Measurements from ENCODE around the gene GRM4.

Gene GRM4

DNA sequence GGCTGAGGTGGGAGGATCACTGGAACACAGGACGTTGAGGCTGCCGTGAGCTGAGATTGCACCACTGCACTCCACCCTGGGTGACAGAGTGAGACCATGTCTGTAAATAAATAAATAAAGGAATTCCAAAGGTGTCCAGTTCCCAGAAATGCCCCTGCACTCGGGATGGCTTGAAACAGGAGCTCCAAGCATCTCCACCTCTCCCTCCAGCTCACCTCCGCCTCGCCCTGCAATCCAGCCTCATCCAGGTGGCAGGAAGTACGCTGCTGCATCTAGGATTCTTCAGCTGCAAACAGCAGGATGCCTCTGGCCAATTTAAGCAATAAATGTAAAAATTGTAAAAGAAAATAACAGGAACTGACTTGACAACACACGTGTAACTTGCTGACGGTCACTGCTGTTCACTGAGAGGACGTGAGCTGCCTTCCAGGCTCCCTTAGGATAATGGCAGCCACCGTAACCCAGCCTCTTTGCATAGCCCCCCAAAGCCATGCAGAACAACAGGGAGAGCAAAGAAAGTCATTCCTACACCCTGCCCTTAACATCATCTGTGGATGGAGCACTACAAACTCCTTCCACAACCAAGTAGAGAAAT is 11.4 kb upstream of the GRM4 start:
- DNase-seq (ENCODE audit: low read depth), result no peak

DNA sequence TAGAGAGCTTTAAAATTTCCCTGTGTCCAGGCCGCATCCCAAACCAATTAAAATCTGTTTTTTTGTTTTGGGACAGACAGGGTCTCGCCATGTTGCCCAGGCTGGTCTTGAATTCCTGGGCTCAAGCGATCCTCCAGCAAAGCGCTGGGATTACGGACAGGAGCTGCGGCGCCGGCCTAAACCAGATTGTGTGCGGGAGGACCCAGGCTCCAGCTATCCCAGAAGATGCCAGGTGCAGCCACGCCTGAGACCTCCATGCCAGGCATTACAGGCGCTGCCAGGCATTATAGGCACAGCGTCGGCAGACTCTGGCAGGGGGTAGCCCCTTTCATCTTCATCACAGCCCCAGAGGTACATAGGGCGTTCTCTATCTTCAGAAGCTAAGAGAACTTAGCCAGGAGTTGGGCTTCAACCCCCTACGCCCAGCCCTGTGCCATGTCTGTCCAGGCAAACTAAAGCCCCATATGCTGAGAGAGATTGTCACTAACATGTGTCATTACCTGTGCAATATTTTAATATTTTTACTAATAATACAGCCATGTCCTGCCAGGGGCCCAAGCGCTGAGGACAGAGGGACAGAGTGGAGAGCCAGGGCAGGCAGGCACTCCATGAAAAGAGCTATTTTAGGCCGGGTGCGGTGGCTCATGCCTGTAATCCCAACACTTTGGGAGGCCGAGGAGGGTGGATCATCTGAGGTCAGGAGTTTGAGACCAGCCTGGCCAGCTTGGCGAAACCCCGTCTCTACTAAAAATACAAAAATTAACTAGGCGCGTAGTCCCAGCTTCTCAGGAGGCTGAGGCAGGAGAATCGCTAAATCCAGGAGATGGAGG is 9.8 kb upstream of the GRM4 start:
- no peak for DNase-seq (ENCODE audit: low read depth)

DNA sequence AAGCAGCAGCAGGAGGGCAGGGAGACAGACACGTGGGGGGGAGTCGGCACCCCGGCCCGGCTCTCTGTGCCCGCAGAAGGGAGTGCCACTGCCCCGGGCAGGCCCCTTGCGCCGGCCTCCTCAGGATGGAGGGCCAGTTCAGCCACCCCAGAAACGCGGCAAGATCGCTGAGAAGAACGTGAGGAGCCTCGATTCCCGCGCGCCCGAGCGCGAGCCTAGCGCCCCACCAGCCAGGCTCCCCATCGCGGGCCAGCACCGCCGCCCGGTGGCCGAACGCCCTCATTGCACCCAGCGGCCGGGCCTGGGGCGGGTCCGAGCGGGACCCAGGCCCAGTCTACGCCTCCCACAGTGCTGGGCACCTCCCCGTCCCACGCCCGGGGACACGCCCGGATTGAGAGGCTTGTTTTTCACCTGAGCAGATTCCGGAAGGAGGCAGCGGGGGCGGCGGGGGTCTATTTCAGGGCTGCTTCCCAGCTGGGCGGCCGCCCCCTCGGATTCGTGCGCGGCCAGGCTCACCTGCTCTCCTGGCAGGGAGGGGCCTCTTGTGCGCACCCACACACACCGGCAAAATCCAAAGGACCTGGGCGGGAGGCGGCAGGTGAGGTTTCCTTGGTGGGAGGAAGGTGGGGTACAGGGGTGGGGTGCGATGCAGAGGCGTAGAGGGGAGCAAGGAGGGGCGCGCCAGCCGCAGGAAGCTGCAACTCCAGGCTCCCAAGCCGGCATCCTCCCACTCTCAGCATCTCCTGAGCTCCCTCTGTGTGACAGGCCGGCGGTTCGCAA is 9.0 kb upstream of the GRM4 start:
- DNase-seq (ENCODE audit: low read depth), result peak; percentile 71

DNA sequence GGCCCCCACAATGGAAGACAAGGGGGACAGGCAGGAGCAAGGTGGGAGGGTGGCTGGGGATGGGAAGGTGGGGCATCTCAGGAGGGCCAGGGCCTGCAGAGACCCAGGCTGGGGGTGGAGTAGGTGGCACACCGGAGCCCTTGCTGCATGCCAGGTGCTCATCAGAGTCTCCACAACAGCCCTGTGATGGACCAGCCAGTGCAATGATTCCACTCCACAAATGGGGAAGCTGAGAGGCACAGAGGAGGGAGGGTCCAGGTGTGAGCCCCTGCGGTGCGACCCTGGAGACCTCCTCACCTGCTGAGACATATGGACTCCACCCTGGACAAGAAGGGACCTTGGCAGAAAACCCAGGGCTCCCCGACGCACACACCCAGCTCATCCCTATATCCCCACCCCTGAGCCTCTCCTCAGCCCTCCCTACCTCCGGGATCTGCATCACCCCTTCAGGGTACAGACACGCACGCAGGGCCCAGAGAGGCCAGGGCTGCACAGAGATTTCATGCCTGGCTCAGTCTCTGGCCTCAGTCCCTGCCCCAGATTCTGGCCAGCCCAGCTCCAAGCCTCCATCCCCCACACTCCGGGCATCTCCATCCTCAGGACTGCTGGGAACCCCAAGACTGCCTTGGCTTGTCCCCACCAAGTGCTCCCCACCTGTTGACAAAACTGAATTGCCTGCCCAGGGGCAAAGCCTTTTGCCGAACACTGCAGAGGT is 7.1 kb upstream of the GRM4 start:
- no peak for DNase-seq (ENCODE audit: low read depth)

DNA sequence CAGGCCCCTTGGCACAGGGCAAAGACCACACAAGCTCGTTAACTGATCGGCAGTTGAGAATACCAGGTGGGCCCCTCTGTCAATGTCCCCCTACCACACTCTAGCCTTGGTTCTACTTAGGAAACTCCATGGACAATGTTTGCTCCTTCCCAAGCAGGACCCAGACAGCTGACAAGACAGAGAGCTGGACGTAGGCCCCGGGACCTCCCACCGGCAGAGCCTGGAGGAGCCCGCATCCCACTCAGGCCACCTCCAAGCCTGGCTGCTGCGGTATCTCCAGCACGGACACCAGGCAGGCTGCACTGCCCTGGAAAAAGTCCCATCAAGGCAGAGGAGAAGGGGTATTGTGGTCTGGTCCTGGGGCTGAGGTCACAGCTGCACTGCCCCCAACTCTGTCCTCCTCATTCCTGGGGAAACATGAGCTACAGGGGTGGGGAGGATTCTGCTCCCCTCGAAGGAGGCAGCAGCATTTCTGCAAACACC is 6.2 kb upstream of the GRM4 start:
- DNase-seq (ENCODE audit: low read depth), result no peak

DNA sequence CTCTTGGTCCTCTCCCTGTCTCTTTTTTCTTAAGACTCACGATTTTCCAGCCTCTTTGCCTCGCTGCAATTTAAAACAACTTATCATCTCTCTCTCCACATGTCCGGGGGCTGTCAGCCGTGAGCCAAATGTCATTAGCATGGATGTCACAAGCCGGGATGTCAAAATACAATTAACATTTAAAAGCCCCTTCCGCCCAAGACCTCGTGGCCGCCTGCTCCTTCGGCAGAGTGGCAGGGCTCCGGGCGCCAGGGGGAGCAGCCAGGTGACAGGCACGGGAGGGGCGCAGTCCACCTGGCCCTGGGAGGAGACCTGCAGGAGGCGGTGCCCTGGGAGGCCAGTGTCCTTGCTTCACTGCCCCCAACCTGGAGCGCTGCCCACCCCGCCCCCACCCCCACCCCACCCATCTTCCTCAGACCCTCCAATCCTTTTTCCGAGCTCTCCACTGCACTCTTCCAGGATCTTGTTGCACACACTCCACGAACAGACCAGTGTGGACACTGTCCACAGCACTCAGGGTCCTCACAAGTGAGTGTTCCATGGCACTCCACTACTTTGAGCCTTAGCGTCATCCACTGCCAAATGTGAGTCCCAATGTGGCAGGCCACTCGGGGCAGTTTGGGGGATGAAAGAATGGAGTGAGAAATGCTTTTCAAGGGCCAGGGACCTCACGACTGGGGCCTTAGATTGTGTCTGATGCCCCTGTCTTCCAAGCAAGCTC is 5.6 kb upstream of the GRM4 start:
- DNase-seq (ENCODE audit: low read depth), result no peak

DNA sequence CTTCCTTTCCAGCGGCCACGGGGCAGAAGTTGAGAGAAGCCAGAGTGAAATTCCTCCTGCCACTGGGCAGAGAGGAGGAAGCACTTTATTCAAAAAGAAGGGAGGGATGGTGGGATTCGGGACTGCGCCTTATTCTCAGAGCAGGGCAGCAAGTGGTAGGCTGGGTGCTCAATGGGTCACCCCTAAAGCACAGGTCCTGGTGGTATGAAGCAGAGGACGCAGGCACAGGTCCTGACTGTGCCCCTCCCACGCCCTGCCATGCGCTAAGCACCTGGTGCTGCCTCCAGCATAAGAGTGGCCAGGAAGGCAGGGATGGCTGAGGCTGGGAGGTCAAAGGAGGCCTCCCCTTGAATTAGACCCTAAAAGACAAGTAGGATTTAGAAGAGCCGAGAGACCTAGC is 4.9 kb upstream of the GRM4 start:
- no peak for DNase-seq (ENCODE audit: low read depth)

DNA sequence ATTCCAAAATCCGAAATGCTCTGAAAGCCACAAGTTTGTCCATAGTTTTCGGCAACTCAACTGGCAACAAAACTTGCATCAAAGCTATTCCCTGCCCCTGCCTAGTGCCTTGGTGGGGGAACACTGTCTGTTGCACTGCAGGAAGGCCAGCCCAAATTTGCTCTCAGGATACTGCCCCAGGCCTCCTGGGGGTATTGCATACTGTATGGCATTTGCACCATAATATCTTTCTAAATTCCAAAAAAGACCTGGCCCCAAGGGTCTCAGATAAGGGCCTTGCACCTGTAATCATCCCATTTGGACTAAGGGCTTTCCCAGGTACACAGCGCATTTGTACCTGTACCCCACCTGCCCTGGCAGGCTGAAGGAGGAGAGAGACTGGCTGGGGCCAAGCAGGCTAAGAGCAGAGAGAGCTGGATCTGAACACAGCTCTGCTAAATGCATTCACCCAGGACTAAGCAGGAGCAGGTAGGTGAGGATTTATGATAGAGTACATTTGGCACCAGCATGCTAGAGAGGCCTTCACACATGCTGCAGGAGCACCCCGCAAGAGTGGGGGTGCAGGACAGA is 4.0 kb upstream of the GRM4 start:
- no peak for DNase-seq (ENCODE audit: low read depth)

DNA sequence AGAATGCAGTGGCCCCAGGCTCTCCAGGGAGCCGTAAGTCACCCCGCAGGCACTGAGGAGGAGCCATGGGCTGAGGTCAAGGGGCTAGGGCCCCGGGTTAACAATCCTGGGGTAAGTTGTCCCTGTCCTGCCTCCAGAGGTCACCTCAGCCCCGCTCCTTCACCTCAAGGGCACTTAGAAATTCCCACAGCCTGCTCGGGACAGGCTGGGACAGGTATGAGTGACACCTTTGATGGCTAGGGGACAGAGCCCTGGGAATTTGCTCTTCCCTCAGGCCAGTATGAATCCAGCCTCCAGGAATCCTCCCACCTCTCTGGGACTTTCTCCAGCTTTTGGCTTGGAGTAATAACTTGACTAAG is 3.5 kb upstream of the GRM4 start:
- no peak for DNase-seq (ENCODE audit: low read depth)

DNA sequence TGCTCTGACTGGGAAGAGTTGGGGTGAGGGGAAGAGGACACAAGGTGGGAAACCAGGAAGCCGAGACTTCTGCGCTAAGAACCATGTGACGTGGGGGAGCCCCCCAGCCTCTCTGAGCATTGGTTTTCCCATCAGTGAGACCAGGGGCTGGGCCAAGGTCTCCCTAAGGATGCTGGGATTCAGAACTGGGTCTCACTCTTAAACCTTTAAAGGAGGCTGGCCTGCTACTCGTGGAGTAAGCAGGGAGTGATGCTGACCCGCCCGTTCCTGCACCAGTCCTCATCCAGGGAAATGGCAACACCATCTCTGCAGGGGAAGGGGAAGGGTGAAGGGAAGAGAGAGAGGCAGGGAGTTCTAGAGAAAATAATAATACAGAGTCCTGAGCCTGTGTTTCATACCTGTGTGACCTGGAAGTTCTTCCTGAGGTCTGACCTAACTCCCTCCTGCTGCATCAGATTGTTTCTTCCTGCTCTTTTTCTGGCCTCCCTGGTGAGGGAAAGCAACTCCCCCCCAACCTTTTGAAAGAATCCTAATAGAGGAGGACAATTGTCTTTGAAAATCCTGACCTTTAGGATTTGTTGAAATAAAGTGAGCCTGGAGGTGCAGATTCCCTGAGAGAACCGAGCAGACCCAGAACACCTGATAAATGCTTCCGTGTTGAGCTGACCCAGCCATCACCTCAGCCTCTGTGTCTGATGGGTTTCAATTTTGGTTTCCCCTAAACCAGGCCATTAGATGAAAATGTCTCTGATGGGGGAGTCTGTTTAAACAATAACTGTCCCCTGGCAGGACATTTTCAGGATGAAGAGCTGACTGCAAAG is 3.0 kb upstream of the GRM4 start:
- DNase-seq (ENCODE audit: low read depth), result no peak

DNA sequence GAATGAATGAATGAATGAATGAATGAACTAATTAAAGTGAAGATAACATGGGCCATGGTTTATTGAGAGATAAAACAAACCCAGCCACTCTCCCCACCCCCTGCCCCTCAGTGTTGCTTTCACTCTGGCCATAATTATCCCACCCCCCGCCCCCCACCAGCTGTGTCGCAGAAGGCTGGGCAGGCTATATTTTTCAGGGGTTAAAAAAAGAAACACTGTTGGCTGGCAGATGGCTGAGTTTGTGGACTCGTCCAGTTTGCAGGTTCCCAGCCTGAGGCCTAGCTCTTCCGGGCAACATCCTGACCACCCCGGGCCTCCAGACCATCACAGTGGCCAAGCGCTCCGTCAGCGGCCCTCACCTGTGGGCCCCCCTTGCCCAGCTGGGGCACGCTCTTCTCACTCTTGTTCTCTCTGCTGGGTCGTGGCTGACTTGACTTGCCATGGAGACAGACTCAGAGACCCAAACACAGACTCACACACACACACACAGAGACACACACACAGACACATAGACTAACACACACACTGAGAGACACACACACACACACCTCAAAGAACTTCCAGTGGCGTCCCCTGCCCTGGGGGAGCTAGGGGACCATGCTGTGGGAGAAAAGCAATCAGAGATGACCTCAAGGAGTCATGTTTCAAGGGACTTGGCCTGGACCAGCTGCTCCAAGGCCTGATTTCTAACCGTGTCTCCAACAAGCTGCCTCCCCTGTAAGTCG is 2.2 kb upstream of the GRM4 start:
- no peak for DNase-seq (ENCODE audit: low read depth)

DNA sequence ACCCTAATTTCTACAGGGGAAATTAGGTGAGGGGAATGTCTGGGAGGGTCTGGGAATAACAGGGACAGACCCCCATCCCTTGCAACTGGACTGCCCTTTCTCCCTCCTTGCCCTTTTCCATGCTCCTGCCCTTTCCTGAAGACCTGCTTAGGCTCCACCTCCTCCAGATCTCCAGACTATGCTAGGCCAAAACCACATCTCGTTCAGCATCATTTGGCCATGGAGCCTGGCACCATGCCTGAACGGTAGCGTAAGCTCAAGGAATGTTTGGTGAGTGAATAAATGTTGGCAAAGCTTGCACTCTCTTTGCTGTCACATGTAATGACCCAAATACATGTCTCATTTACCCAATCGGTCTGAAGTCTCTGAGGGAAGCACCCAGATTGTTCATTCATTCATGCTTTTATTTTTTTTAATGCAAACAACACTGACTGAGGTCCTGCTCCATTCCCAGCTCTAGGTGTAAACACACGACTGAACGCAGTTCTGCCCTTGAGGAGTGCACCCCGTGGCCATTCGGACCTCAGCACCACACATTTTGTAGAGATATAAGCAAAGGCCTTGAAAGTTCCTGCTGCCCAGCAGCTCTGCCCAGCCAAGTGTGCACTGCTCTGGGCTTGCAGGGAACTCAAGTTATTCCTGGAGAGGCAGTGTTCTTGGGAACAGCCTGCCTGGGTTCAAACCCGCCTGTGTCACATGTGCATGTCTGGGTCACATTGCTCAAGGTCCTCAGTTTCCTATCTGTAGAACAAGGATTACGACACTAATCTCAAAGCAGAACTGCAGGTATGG is 1.1 kb upstream of the GRM4 start:
- DNase-seq (ENCODE audit: low read depth), result no peak

DNA sequence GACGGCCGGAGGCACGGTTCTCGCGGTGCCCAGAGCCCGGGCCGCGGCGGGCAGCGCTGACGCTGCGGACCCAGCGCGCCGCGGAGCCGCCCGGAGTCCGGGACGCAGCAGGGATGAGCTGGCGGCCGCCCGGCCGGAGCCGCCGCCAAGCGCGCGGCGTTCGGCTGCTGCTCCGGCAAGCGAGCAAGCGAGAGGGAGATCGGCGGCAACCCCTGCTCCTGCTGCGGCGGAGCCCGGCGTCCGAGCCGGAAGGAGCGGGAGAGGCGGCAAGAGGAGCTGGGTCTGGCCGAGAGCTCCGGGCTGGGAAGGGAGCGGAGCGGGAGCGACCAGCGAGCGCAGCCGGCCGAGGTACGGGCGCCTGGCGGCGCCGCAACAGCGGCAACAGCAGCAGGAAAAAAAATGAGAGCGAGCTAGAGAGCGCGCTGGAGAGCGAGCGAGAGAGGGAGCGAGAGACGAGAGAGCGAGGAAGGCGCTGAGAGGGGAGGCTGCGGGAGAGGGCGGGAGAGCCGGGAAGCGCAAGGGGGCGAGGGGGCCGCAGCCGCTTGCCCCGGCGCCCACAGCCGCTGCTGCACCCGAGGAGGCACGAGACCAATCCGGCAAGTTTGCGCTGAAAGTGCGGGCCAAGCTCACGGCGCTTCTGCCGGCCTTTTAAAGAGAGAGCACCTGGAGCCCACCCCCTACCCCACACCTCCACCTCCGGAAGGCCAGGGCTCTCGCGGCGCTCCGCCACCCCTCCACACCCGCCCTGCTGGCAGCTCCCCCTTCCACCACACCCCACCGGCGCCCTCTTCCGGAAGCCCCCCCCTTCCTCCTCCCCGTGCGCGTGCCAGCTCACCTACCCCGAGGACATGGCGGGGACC is 496 bp downstream of the GRM4 start:
- peak; percentile 17 for DNase-seq (ENCODE audit: low read depth)

DNA sequence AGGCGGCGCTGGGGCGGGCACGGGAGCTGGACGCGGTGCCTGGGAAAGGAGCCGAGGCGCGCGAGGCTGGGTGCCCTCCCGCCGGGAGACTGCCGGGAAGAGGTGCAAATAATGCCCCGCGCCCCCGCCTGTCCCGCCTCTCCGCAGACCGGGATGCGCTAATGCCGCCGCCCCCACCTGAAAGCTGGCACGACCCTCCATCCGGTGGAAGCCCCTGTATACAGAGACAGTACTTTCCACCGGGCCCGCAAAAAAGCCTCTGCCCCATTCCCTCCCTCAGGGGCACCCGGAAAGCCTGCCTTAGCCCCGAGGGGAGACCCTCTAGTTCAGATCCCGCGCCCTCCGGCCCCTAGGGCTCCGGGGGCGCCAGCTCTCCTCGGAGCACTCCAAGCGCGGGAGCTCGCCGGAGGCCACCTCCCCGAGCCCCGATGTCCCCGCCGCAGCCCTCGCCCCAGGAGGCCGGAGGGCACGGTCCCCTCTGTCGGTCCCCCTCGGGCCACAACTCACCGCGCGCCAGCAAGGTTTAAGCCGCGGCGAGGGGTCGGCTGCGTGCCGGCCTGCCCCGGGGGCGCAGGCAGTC is 1.2 kb downstream of the GRM4 start:
- no peak for DNase-seq (ENCODE audit: low read depth)

DNA sequence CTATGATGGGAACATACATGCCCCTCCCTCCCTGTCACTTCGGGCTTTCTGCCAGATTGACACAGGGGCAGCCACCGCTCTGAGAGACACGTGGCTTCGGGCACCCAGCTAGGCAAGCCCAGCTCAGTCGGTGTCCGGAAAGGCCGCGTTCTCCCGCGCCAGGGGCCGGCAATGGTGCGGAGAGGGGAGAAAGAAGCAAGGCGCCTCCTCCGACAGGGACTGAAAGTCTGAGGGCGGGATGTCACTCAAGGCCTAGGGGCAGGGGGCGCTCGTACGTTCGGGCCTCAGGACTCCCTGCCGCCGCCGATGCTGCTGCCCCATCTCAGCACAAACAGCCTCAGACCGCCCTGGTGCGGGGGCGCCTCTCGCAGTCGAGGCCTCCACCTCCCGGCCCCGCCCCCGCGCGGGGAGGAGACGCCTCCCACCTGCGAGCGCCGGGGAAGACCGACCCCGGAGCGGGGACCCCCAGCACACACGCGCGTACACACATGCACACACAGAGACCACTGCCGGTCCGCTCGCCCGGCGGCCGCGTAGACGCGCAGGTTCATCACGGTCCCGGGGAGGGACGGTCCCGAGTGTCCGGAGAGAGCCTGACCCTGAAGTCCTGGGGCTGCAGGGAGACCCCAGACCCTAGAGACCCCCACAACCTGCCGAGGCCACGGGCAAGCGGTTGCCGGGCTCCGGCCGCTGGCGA is 1.9 kb downstream of the GRM4 start:
- peak; percentile 42 for DNase-seq (ENCODE audit: low read depth)

DNA sequence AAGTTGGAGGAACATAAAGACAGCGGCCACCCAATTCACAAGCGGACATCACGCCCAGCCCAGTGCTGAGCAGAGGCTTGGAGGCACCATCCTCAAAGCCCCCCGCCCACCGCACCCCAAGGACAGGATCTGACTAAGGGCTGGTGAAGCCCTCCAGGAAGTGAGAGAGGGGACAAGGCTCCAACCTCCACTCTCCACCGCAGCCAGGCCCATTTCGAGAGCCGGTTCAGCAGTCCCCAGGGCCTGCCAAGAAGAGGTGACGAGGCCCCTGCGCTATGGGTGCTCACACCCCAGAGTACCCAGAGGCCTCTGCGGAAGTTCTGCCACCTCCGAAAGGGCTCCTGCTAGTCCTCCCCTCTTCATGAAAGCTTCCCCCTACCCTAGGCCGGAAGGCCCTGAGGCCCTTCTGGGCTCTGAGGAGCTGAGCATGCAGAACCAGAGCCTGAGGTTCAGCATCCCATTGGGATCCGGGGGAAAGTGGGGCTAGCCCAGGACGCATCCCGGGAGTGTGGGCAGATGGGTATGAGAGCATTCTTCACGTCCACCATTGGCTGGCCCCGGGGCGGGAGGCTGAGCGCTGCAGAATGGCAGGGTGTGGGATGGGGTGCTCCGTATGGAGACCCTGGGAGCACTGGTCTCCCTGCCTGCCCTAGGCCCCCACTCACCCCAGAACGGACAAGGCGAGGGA is 2.5 kb downstream of the GRM4 start:
- DNase-seq (ENCODE audit: low read depth), result no peak

Data from activated T-cell treated with anti-CD3 and anti-CD28 coated beads for 48 hours (primary cell).